Chondrocyte (in vitro differentiated cells): ENCODE data around the gene CTRB1. TPM values are rescaled to one million over a fixed set of nuclear protein-coding genes. Genes with fewer than 3 reads are reported as not detected.

Experiments
- total RNA-seq: library from RNA; stranded (reverse); gene quantifications from 3 replicates; pipeline ENCODE4 v1.2.1, GENCODE V29; 2021

CTRB1 gene
- total RNA-seq, 1 donor from 2014 or later = not detected

Other genes starting within 250 kb of the CTRB1 start
- 36.8 to 40.9 TPM (median 37.3 TPM) in 3 replicates for gene WDR59, start 233.9 kb upstream of the CTRB1 start, total RNA-seq
- gene ZNRF1, start 220.0 kb upstream of the CTRB1 start, total RNA-seq = 18.5 to 23.0 TPM (median 22.7 TPM) in 3 replicates
- gene LDHD, start 102.2 kb upstream of the CTRB1 start, total RNA-seq = 2.3 to 2.7 TPM (median 2.6 TPM) in 3 replicates
- 11.4 to 15.3 TPM (median 14.1 TPM) in 3 replicates for gene ZFP1, start 70.5 kb upstream of the CTRB1 start, total RNA-seq
- gene CTRB2, start 11.8 kb upstream of the CTRB1 start, total RNA-seq = not detected in 3 replicates
- gene BCAR1, start 32.6 kb downstream of the CTRB1 start, total RNA-seq = 125 to 140 TPM (median 125 TPM) in 3 replicates
- 45.3 to 48.9 TPM (median 46.1 TPM) in 3 replicates for gene CFDP1, start 214.5 kb downstream of the CTRB1 start, total RNA-seq
- 12.7 to 14.5 TPM (median 13.4 TPM) in 3 replicates for gene TMEM170A, start 245.7 kb downstream of the CTRB1 start, total RNA-seq